ENCODE data around the gene ADCY5. TPM values are rescaled to one million over a fixed set of nuclear protein-coding genes. Genes with fewer than 3 reads are reported as not detected.

The ADCY5 gene
- total RNA-seq, 2 donors from 2014 or later, result 12.9 to 69.6 TPM

DNA sequence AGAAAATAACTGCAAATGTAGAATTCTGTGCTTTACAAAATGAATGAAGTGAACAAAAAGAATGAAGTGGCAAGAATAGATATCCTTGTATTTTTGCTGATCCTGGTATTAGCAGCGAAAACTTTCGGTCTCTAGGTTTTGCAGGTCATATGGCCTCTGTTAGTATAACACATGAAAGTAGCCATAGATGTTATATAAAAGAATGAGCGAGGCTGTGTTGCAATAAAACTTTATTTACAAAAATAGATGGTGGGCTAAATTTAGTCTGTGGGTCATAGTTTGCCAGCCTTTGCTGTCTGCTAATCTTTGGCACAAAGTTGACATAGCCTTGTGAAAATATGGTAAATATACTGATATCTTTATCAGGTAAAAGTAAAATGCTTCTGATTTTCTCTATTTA is 212.0 kb downstream of the ADCY5 start:
- TF ChIP-seq POLR2AphosphoS5 (IDR thresholded peaks at IDR 0.05), result no peak
- TF ChIP-seq, protein P1, sequence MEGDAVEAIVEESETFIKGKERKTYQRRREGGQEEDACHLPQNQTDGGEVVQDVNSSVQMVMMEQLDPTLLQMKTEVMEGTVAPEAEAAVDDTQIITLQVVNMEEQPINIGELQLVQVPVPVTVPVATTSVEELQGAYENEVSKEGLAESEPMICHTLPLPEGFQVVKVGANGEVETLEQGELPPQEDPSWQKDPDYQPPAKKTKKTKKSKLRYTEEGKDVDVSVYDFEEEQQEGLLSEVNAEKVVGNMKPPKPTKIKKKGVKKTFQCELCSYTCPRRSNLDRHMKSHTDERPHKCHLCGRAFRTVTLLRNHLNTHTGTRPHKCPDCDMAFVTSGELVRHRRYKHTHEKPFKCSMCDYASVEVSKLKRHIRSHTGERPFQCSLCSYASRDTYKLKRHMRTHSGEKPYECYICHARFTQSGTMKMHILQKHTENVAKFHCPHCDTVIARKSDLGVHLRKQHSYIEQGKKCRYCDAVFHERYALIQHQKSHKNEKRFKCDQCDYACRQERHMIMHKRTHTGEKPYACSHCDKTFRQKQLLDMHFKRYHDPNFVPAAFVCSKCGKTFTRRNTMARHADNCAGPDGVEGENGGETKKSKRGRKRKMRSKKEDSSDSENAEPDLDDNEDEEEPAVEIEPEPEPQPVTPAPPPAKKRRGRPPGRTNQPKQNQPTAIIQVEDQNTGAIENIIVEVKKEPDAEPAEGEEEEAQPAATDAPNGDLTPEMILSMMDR (IDR thresholded peaks at IDR 0.05), result no peak
- no peak for TF ChIP-seq POLR2A (IDR thresholded peaks at IDR 0.05)
- Histone ChIP-seq H3K4me3 (no peak overlapping the region), H3K4me1 (replicated peaks) (no peaks in the 10 kb centered on the region), H3K9me3 (no peaks in the 10 kb centered on the region), H3K27ac (no peak overlapping the region), H3K36me3 (no peaks in the 10 kb centered on the region), H3K27me3 (replicated peaks; ENCODE audit: insufficient read depth) (no peaks in the 10 kb centered on the region)
- DNase-seq (ENCODE audit: low spot score), result no peak
- WGBS, result 95% methylated on average over 3 of the region's 3 CpGs
- intact Hi-C loops (cut with DNase I), result no loop called here

Other genes with a start within 250 kb of the ADCY5 start
- gene SEC22A, start 247.1 kb downstream of the ADCY5 start, total RNA-seq, result 10 to 100 TPM; 26.8 to 34.9 TPM
- gene HACD2, start 136.0 kb upstream of the ADCY5 start, total RNA-seq, result 10 to 100 TPM; 36.5 to 65.6 TPM

Measured in prostate gland (tissue), 2 donors.